GM18526 (cell line): ENCODE data around the gene TRAFD1.

Experiments used
- POLR2A ChIP-seq: IDR thresholded peaks from 3 replicates; pipeline ENCODE4 v1.6.1; 2011; ENCODE audit not compliant: insufficient read length; ENCODE audit errors: extremely low read depth

Gene TRAFD1

GRCh38 chr12:112180422-112180821 is 55.1 kb downstream of the TRAFD1 start:
- no peak for TF ChIP-seq POLR2A

- TF ChIP-seq POLR2A: no peak
Measured at GRCh38 chr12:112182499-112182898, 57.1 kb downstream of the TRAFD1 start.

GRCh38 chr12:112183141-112184021 is 58.0 kb downstream of the TRAFD1 start:
- no peak for TF ChIP-seq POLR2A

GRCh38 chr12:112184056-112184887 is 58.9 kb downstream of the TRAFD1 start:
- TF ChIP-seq POLR2A: no peak

GRCh38 chr12:112185093-112185923 is 59.9 kb downstream of the TRAFD1 start:
- no peak for TF ChIP-seq POLR2A

- no peak for TF ChIP-seq POLR2A
Measured at GRCh38 chr12:112188130-112188830, 62.9 kb downstream of the TRAFD1 start.

- TF ChIP-seq POLR2A: no peak
Measured at GRCh38 chr12:112190231-112191025, 65.1 kb downstream of the TRAFD1 start.

GRCh38 chr12:112191201-112191600 is 65.8 kb downstream of the TRAFD1 start:
- no peak for TF ChIP-seq POLR2A

GRCh38 chr12:112191840-112192321 is 66.5 kb downstream of the TRAFD1 start:
- TF ChIP-seq POLR2A: no peak

- no peak for TF ChIP-seq POLR2A
Measured at GRCh38 chr12:112192475-112192874, 67.1 kb downstream of the TRAFD1 start.

- TF ChIP-seq POLR2A: no peak
Measured at GRCh38 chr12:112194601-112195247, 69.4 kb downstream of the TRAFD1 start.

GRCh38 chr12:112196196-112196875 is 71.0 kb downstream of the TRAFD1 start:
- no peak for TF ChIP-seq POLR2A
